Tibial nerve (tissue), 4 donors: ENCODE results near the gene SAMMSON. TPM values are rescaled to one million over a fixed set of nuclear protein-coding genes. Genes with fewer than 3 reads are reported as not detected.

Experiments
- DNase-seq, 2 donors: peaks; one replicate each; pipeline ENCODE4 v3.0.0-alpha.2; 2019; ENCODE audit warnings: low spot score in 2 of 2
- H3K27ac ChIP-seq, 4 donors: fragments of 200-600 bp; sonication (generic) in 3 of 4; one replicate each; pipeline ENCODE4 v1.5.1; 2017 to 2019; ENCODE audit warnings: mild to moderate bottlenecking in 1 of 4
- H3K27me3 ChIP-seq, 2 donors: fragments of 200-600 bp; sonication (generic) in 1 of 2; one replicate each; pipeline versions ENCODE4 v1.5.1 to v1.6.0; 2017 to 2019
- H3K36me3 ChIP-seq, 3 donors: fragments of 200-600 bp; sonication (generic); one replicate each; pipeline ENCODE4 v1.5.1; 2018 to 2019
- H3K4me1 ChIP-seq, 4 donors: fragments of 200-600 bp; sonication (generic) in 3 of 4; one replicate each; pipeline ENCODE4 v1.5.1; 2017 to 2019
- H3K4me3 ChIP-seq, 4 donors: fragments of 200-600 bp; sonication (generic) in 3 of 4; one replicate each; pipeline ENCODE4 v1.5.1; 2017 to 2019; ENCODE audit warnings: mild to moderate bottlenecking in 1 of 4, moderate library complexity in 1 of 4
- H3K9me3 ChIP-seq, 4 donors: fragments of 200-600 bp; sonication (generic) in 3 of 4; one replicate each; pipeline ENCODE4 v1.5.1; 2017 to 2019
- EP300 ChIP-seq, 2 donors: sonication (generic); formaldehyde crosslinking; IDR thresholded peaks; one replicate each; pipeline ENCODE4 v1.6.1; 2017; ENCODE audit warnings: antibody characterized with exemption in 2 of 2, mild to moderate bottlenecking in 1 of 2
- POLR2A ChIP-seq, 2 donors: fragments of 450-650 bp; IDR thresholded peaks; one replicate each; pipeline ENCODE4 v1.6.1; 2017; ENCODE audit warnings: antibody characterized with exemption in 2 of 2, mild to moderate bottlenecking in 2 of 2, moderate library complexity in 2 of 2
- WGBS, 2 donors: methylation state at CpG; one replicate each; pipeline ENCODE4 v1.1.5; 2018; 5-methylcytosine and 5-hydroxymethylcytosine counted together
- total RNA-seq, 4 donors: library from RNA; depleted of rRNA; stranded (reverse); fragments of >200 nt; gene quantifications; one replicate each; pipeline ENCODE4 v1.1.0, GENCODE V29; 2016
- TF ChIP-seq, protein P1 (sequence below), 5 experiments: fragments of 200-600 bp in 3 of 5; fragments of 450-650 bp in 2 of 5; sonication (generic) in 3 of 5; IDR thresholded peaks; one replicate each; pipeline ENCODE4 v1.5.1; 2016 to 2019; ENCODE audit warnings: antibody characterized with exemption in 5 of 5, mild to moderate bottlenecking in 3 of 5, moderate library complexity in 2 of 5

Gene SAMMSON
- total RNA-seq, 4 donors from 2014 or later: 2.1 to 3.1 (median 2.3) TPM

DNA sequence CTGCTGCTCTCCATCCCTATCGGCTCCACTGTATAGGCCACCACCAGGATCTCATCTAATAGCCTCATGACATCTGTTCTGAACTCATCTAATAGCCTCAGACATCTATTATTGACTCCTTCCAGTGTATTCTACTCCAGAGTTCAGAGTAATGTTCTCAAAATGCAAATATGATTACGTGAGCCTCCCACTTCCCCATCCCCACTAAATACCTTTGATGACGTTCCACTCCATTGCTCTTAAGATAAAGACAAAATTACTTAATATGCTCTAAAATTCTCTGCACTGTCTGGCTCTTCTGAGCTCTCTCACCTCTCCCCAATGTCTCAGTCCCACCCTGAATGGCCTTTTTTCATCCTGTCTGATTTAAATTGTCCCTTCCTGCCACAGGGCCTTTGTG is 94.7 kb downstream of the SAMMSON start:
- Histone ChIP-seq H3K27me3 (no peaks in the 10 kb centered on the region), H3K9me3 (no peaks in the 10 kb centered on the region), H3K4me3 (no peak overlapping the region), H3K36me3 (no peaks in the 10 kb centered on the region), H3K4me1 (no peaks in the 10 kb centered on the region), H3K27ac (no peak overlapping the region)
- WGBS, 2 donors: 90 to 92% methylated on average over 3 of the region's 3 CpGs
- TF ChIP-seq, protein P1, sequence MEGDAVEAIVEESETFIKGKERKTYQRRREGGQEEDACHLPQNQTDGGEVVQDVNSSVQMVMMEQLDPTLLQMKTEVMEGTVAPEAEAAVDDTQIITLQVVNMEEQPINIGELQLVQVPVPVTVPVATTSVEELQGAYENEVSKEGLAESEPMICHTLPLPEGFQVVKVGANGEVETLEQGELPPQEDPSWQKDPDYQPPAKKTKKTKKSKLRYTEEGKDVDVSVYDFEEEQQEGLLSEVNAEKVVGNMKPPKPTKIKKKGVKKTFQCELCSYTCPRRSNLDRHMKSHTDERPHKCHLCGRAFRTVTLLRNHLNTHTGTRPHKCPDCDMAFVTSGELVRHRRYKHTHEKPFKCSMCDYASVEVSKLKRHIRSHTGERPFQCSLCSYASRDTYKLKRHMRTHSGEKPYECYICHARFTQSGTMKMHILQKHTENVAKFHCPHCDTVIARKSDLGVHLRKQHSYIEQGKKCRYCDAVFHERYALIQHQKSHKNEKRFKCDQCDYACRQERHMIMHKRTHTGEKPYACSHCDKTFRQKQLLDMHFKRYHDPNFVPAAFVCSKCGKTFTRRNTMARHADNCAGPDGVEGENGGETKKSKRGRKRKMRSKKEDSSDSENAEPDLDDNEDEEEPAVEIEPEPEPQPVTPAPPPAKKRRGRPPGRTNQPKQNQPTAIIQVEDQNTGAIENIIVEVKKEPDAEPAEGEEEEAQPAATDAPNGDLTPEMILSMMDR (IDR thresholded peaks at IDR 0.05): no peak
- TF ChIP-seq EP300 (IDR thresholded peaks at IDR 0.05): no peak
- no peak for TF ChIP-seq POLR2A (IDR thresholded peaks at IDR 0.05)
- no peak for DNase-seq

GRCh38 chr3:70095260-70095659 is 95.7 kb downstream of the SAMMSON start:
- Histone ChIP-seq H3K4me3 (no peak overlapping the region), H3K36me3 (no peaks in the 10 kb centered on the region), H3K27me3 (no peaks in the 10 kb centered on the region), H3K9me3 (no peaks in the 10 kb centered on the region), H3K27ac (no peak overlapping the region), H3K4me1 (no peaks in the 10 kb centered on the region)
- no peak for DNase-seq
- WGBS, 2 donors: 85 to 93% methylated on average over 2 of the region's 2 CpGs
- TF ChIP-seq POLR2A (IDR thresholded peaks at IDR 0.05): no peak

DNA sequence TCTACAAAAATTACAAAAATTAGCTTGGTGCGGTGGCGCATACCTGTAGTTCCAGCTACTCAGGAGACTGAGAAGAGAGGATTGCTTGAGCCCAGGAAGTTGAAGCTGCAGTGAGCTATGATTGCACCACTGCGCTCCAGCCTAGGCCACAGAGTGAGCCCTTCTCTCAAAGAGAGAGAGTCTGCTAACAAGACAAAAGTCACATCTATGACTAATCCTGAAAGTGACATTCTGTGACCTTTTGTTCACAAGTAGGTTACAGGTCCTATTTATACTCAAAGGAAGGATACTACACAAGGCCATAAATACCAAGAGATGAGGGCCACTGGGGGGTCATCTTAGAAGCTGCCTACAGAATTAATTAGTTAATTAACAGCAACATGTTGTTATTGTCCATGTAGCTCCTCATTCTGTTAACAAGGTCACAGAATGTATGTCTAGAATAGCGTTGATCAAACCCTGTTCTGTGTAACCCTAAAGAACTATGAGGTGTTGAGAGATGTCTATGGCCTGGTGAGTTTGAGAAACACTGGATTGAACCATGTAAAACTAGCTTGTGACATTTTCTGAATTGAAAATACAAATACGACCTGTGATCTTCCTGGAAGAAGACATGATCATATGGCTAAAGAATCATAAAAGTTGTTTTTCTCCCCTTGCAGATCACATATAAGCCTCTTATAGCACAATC is 97.0 kb downstream of the SAMMSON start:
- 91 to 92% methylated on average over 5 of the region's 5 CpGs for WGBS, 2 donors
- TF ChIP-seq EP300 (IDR thresholded peaks at IDR 0.05): no peak
- TF ChIP-seq, protein P1 (IDR thresholded peaks at IDR 0.05): no peak
- no peak for TF ChIP-seq POLR2A (IDR thresholded peaks at IDR 0.05)

GRCh38 chr3:70097084-70097483 is 97.6 kb downstream of the SAMMSON start:
- WGBS, 2 donors: 95 to 100% methylated on average over 1 of the region's 1 CpG
- no peaks in the 10 kb centered on the region for H3K27me3 ChIP-seq
- H3K27ac ChIP-seq: no peak overlapping the region
- H3K9me3 ChIP-seq: no peaks in the 10 kb centered on the region
- H3K36me3 ChIP-seq: no peaks in the 10 kb centered on the region
- DNase-seq: no peak
- TF ChIP-seq EP300 (IDR thresholded peaks at IDR 0.05) (no peak), POLR2A (IDR thresholded peaks at IDR 0.05) (no peak)
- TF ChIP-seq, protein P1 (IDR thresholded peaks at IDR 0.05): no peak
- H3K4me3 ChIP-seq: no peak overlapping the region
- no peaks in the 10 kb centered on the region for H3K4me1 ChIP-seq

More for the DNA sequence above, 97.0 kb downstream of the SAMMSON start:
- no peak for DNase-seq
- Histone ChIP-seq H3K4me1 (no peaks in the 10 kb centered on the region), H3K27me3 (no peaks in the 10 kb centered on the region), H3K36me3 (no peaks in the 10 kb centered on the region), H3K27ac (no peak overlapping the region), H3K9me3 (no peaks in the 10 kb centered on the region), H3K4me3 (no peak overlapping the region)

DNA sequence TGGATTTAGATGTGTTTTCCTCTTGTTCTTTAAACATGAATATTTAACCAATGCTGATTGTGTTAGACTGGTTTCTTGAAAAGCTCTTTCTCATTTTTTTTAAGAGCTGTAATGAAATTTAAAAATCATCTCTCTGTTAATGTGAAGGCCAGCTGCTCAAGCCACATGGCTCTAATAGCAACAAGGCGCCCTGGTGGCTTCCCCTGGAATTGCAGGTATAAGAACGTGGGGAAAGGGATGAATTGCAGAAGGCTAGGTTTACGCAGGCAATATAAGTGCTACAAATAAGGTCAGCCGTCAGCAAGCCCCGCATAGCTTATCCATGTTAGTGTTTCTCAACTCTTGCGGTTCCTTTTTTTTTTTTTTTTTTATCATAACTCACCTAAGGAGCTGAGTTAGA is 108.5 kb downstream of the SAMMSON start:
- 72 to 74% methylated on average over 6 of the region's 6 CpGs for WGBS, 2 donors
- no peaks in the 10 kb centered on the region for H3K9me3 ChIP-seq
- TF ChIP-seq EP300 (IDR thresholded peaks at IDR 0.05) (no peak), POLR2A (IDR thresholded peaks at IDR 0.05) (no peak)
- TF ChIP-seq, protein P1 (IDR thresholded peaks at IDR 0.05): no peak

More for the DNA sequence above, 108.5 kb downstream of the SAMMSON start:
- Histone ChIP-seq H3K27ac (no peak overlapping the region), H3K4me1 (no peaks in the 10 kb centered on the region), H3K27me3 (no peaks in the 10 kb centered on the region), H3K4me3 (no peak overlapping the region), H3K36me3 (no peaks in the 10 kb centered on the region)
- no peak for DNase-seq
